SK-N-MC (cell line): ENCODE measurements around the gene PDE4D.

Experiments used
- EZH2 ChIP-seq: fragments of 200-600 bp; sonication (generic); IDR thresholded peaks from one replicate; pipeline ENCODE4 v1.6.1; 2017; ENCODE audit warnings: antibody characterized with exemption
- POLR2AphosphoS5 ChIP-seq: IDR thresholded peaks from 2 replicates; pipeline ENCODE4 v1.6.1; 2012; ENCODE audit warnings: mild to moderate bottlenecking, low read depth, low read length, borderline replicate concordance

- TF ChIP-seq EZH2 (no peak), POLR2AphosphoS5 (no peak)
Measured at GRCh38 chr5:58927181-58927580, 966.3 kb downstream of the PDE4D start.
